Stimulated activated CD4-positive, alpha-beta T cell treated with anti-CD3 and anti-CD28 coated beads, Interleukin-4, amount 100 ng/mL, for 4 hours (primary cell): ENCODE data around the gene PLA2G4C.
A peak's percentile ranks its signal among the peaks of the same experiment; 100 is the strongest.

Experiments
- DNase-seq, 2 experiments: peaks; one replicate each; pipeline ENCODE4 v3.0.0-alpha.2; 2020

The PLA2G4C gene, protein sequence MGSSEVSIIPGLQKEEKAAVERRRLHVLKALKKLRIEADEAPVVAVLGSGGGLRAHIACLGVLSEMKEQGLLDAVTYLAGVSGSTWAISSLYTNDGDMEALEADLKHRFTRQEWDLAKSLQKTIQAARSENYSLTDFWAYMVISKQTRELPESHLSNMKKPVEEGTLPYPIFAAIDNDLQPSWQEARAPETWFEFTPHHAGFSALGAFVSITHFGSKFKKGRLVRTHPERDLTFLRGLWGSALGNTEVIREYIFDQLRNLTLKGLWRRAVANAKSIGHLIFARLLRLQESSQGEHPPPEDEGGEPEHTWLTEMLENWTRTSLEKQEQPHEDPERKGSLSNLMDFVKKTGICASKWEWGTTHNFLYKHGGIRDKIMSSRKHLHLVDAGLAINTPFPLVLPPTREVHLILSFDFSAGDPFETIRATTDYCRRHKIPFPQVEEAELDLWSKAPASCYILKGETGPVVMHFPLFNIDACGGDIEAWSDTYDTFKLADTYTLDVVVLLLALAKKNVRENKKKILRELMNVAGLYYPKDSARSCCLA

GRCh38 chr19:48110350-48110966, at the start of gene PLA2G4C:
PLA2G4C (minus strand) TSS chr19:48110817; CDS start chr19:48106529, 4,288 bp downstream.
- peak; percentile 77 to 87 for DNase-seq

GRCh38 chr19:48158210-48158790, 47.7 kb upstream of the PLA2G4C start:
- no peak for DNase-seq

- no peak for DNase-seq
Observed at GRCh38 chr19:48154003-48154402, 43.4 kb upstream of the PLA2G4C start.

DNA sequence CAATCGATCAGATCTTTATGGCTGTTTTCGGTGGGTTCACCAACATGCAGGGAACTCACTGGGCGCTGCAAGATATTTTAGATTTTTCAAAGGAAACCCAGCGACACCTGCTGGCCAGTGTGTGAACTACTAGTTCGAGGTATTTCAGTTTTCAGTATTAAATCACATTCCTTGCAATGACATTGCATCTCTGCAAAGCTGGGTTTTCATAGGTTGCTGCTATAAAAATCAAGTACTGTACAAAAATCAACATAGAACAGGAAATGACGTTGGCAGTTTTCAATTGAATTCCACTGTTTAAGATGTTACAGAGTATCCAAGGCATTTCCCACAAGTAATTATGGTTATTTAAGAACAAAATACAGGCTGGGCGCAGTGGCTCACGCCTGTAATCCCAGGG, 41.9 kb upstream of the PLA2G4C start:
- peak; percentile 55 to 61 for DNase-seq

DNA sequence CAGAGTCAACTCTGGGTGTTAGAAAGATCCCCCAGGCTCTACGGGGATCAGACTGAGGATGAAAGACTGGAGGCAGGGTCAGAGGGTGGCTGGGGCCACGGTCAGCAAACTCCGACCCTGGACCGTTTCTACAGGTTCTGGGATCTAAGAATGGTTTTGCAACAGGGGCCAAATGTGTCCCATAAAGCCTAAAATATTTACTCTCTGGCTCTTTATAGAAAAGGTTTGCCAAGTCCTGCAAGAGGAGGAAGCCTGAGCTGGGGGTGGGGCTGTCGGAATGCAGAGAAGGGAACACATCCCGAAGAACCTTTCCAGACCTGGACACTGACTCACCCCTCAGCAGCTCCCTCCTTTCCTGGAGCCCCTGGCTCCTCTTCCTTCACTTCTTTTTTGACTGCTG, 38.8 kb upstream of the PLA2G4C start:
- DNase-seq: no peak

- DNase-seq: no peak
Observed at GRCh38 chr19:48148576-48148975, 38.0 kb upstream of the PLA2G4C start.

DNA sequence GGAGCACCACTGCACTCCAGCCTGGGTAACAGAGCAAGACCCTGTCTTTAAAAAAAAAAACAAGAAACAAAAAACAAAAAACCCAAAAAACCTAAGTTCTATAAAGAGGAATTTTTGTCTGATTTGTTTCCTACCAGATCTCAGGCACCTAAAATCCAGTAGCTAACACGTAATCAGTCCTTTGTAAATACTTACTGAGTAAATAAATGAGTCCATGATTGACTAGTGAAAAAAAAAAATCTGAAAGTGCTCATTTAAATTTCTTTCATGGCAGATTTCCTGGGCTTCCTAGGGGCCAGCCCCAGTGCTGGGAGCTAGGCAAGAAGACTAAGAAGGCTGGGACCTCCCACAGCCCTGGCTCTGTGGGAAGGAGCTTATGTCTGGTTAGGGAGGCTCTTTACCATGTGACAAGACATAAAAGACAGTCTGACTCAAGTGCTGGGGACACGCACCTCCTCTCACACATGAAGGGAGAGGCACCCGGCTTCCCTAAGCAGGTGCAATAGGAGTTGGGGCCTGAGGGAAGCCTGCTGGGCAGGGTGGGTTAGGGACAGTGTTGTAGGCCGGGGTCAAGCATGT, 37.1 kb upstream of the PLA2G4C start:
- no peak for DNase-seq

DNA sequence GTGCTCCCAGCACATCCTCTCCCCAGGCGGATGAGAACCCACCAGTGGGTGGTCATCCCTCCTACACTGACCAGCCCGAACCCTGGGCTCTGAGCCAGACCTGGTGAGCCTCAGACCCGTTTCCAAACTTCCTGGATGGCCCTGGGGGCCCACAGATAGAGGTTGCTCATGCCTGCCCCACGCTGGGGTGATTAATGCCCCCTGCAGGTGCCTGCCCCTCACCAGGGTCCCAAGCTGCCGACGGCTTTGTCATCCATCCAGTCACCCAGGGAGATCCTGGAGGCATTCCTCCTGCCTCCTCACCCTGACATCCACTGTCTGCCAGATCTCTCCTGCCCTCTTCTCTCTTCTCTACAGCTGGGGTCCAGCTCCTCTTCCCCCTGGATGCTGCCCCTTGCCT, 28.4 kb upstream of the PLA2G4C start:
- no peak for DNase-seq

GRCh38 chr19:48137411-48137810, 26.8 kb upstream of the PLA2G4C start:
- DNase-seq: no peak

- no peak for DNase-seq
Observed at GRCh38 chr19:48136547-48136946, 25.9 kb upstream of the PLA2G4C start.

- DNase-seq: no peak
Observed at GRCh38 chr19:48135411-48135810, 24.8 kb upstream of the PLA2G4C start.

GRCh38 chr19:48133094-48133493, 22.5 kb upstream of the PLA2G4C start:
- DNase-seq: no peak

DNA sequence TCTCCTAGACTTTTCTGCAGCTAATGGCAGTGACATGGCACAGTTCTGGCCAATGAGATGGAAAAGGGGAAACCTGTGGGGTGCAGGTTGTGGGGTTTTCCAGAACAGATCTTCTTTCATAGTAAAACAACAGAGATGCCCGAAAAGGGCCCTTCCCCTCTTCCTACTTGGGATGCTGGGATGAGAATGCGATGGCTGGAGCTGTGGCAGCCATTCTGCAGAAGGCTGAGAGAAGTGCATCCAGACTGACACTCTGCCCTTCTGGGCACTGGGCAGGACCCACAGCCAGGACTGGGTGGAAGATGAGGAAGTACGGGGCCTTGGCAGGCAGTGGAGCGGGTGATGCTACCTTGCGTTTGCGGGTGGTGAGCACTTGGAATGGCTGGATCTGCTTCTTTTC, 16.9 kb upstream of the PLA2G4C start:
- DNase-seq: no peak

GRCh38 chr19:48123907-48124651, 13.5 kb upstream of the PLA2G4C start:
- DNase-seq: no peak

DNA sequence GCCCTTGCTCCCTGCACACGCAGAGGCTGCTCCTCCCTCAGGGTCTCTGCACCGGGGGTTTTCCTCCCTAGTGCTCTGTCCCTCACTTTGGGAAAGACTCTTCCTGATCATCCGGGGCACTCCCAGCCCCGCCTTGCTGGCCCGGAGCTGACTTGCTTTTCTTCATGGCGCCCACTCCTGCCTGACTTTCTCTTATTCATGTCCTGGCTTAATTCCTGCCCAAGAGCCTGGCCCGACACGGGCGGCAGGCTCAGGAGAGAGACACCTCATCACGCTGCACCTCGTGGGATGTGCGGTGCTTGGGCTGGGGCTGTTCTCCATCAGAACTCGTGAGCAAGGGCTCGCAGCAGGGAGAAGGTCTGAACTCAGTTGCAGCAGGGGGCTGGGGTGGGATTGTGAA, 11.8 kb upstream of the PLA2G4C start:
- DNase-seq: no peak

DNA sequence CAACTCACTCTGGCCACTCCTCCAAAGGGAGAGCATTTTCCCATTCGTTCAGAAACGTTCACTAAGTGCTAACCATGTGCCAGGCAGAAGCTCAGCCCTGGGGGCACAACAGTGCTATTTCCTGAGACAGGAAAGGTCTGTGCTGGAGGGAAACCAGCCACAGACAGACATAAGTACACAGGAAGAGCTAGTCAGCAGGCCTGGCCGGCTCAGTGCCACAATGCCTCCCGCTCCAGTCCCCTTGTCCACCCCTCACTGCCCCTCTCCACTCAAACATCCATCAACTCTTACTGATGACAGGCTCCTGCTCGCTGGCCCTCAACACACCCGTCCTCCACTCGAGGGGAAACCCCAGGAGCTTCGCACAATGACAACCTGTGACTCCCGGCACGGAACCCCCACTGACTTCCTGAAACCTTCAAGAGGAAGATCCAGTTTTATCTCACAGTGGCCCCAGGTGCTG, 11.3 kb upstream of the PLA2G4C start:
- DNase-seq: no peak

- DNase-seq: no peak
Observed at GRCh38 chr19:48121066-48121465, 10.4 kb upstream of the PLA2G4C start.

- DNase-seq: no peak
Observed at GRCh38 chr19:48120505-48120904, 9.9 kb upstream of the PLA2G4C start.

DNA sequence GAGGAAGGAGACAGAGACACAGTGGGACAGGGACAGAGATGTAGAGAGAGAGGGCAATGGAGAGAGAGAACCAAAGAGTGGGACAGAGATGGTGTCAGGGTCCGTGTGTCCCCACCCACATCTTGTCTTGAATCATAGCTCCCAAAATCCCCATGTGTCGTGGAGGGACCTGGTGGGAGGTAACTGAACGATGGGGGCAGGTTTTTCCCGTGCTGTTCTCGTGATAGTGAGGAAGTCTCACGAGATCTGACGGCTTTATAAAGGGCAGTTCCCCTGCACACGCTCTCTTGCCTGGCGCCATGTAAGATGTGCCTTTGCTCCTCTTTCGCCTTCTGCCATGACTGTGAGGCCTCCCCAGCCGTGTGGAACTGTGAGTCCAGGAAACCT, 7.5 kb upstream of the PLA2G4C start:
- no peak for DNase-seq

- DNase-seq: no peak
Observed at GRCh38 chr19:48117515-48118130, 7.0 kb upstream of the PLA2G4C start.

DNA sequence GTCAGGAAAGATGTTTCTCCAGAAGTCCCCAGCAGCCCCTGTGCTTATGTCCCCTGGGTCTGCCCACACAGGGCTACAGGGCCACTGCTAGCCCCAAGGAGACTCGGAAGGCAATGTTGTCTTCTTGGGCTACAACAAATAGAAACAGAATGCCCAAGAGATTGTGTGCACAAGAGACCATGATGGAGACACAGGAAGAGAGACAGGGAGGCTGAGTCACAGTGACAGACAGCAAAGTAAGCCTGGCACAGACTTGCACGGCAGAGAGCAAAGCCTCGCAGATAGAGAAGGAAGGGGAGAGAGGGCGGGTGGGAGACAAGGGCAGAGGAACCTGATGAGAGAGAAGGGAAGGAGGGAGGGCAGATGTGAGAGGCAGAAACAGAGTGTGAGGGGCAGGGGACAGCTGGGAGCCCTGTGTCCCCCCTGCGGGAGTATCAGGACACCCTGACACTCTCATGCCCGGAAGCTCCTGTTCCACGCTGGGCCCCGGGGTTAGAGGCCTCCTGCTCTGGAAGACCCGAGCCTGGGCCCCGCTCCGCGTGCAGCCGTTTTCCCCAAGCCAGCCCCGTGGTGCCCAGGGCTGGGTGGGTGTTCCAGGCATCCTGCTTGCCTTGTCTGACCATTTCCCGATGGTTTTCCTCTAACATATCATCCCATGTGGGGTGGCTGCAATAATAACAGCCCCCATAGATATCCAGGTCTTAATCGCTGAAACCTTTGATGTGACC, 2.7 kb upstream of the PLA2G4C start:
- DNase-seq: no peak

GRCh38 chr19:48111280-48111679, 663 bp upstream of the PLA2G4C start:
- DNase-seq: no peak
